GM18909 (cell line): Measurements from ENCODE around the gene SYNGR2.

Experiments
- ATAC-seq: cut with Tn5 transposase; IDR thresholded peaks from one replicate; pipeline ENCODE4 v1.9.1; 2021; ENCODE audit warnings: mild to moderate bottlenecking; ENCODE audit not compliant: unreplicated experiment, poor library complexity

SYNGR2 gene

GRCh38 chr17:78196716-78197115 lies 28.3 kb downstream of the SYNGR2 start:
- no peak for ATAC-seq

GRCh38 chr17:78197147-78197832 lies 28.9 kb downstream of the SYNGR2 start:
- no peak for ATAC-seq

GRCh38 chr17:78200451-78200850 lies 32.1 kb downstream of the SYNGR2 start:
- ATAC-seq = no peak

GRCh38 chr17:78202666-78203065 lies 34.3 kb downstream of the SYNGR2 start:
- no peak for ATAC-seq

- no peak for ATAC-seq
Measured at GRCh38 chr17:78204387-78205123, 36.2 kb downstream of the SYNGR2 start.

- ATAC-seq = no peak
Measured at GRCh38 chr17:78205124-78205775, 36.9 kb downstream of the SYNGR2 start.

- ATAC-seq = no peak
Measured at GRCh38 chr17:78206298-78206697, 37.9 kb downstream of the SYNGR2 start.

GRCh38 chr17:78208486-78208885 lies 40.1 kb downstream of the SYNGR2 start:
- no peak for ATAC-seq

- ATAC-seq = no peak
Measured at GRCh38 chr17:78210111-78210510, 41.7 kb downstream of the SYNGR2 start.

- ATAC-seq = no peak
Measured at GRCh38 chr17:78211032-78211431, 42.7 kb downstream of the SYNGR2 start.

- ATAC-seq = peak; percentile 86
Measured at GRCh38 chr17:78214016-78214705, 45.8 kb downstream of the SYNGR2 start, which contains the start of gene BIRC5. Gene BIRC5, plus strand, starts transcription at chr17:78214253. Its CDS starts 64 bp downstream, at chr17:78214317.

- ATAC-seq = no peak
Measured at GRCh38 chr17:78214706-78215061, 46.3 kb downstream of the SYNGR2 start.

GRCh38 chr17:78219396-78220150 lies 51.2 kb downstream of the SYNGR2 start:
- ATAC-seq = no peak
